ENCODE results near the gene CCDC136. TPM values are rescaled to one million over a fixed set of nuclear protein-coding genes. Genes with fewer than 3 reads are reported as not detected.

Gene CCDC136
- total RNA-seq, 1 donor from 2014 or later = 0.26 TPM

- peaks cover 21% of the 10 kb centered on the region for H3K27me3 ChIP-seq (ENCODE audit: control insufficient read depth, insufficient read depth, low read length)
- DNase-seq (ENCODE audit: low read depth) (peak; percentile 13), FAIRE-seq (no peak)
- no peaks in the 10 kb centered on the region for H3K36me3 ChIP-seq (ENCODE audit: control insufficient read depth, insufficient read depth, low read length)
- TF ChIP-seq CTCF (IDR thresholded peaks at IDR 0.05; ENCODE audit: insufficient read depth, low read length, severe bottlenecking) = no peak
- no peak overlapping the region for H3K4me3 ChIP-seq (ENCODE audit: low read depth, low read length)
Measured at GRCh38 chr7:128827971-128828711, 36.4 kb downstream of the CCDC136 start.

- H3K27me3 ChIP-seq (ENCODE audit: control insufficient read depth, insufficient read depth, low read length) = peaks cover 21% of the 10 kb centered on the region
- FAIRE-seq = no peak
- H3K36me3 ChIP-seq (ENCODE audit: control insufficient read depth, insufficient read depth, low read length) = no peaks in the 10 kb centered on the region
- H3K4me3 ChIP-seq (ENCODE audit: low read depth, low read length) = no peak overlapping the region
- DNase-seq (ENCODE audit: low read depth) = peak; percentile 8
- TF ChIP-seq CTCF (IDR thresholded peaks at IDR 0.05; ENCODE audit: insufficient read depth, low read length, severe bottlenecking) = no peak
Measured at GRCh38 chr7:128829391-128830166, 37.8 kb downstream of the CCDC136 start.

GRCh38 chr7:128830231-128831177, 38.7 kb downstream of the CCDC136 start, which contains the start of gene FLNC:
TSS of gene FLNC (plus strand) at chr7:128830406. CDS start at chr7:128830638, 232 bp downstream.
- DNase-seq (ENCODE audit: low read depth) (no peak), FAIRE-seq (no peak)
- Histone ChIP-seq H3K4me3 (ENCODE audit: low read depth, low read length) (peak within 1 kb of the TSS; percentile 27), H3K27me3 (ENCODE audit: control insufficient read depth, insufficient read depth, low read length) (peaks cover 21% of the 10 kb centered on the region), H3K36me3 (ENCODE audit: control insufficient read depth, insufficient read depth, low read length) (no peaks in the 10 kb centered on the region)
- no peak for TF ChIP-seq CTCF (IDR thresholded peaks at IDR 0.05; ENCODE audit: insufficient read depth, low read length, severe bottlenecking)

- H3K27me3 ChIP-seq (ENCODE audit: control insufficient read depth, insufficient read depth, low read length) = peaks cover 21% of the 10 kb centered on the region
- DNase-seq (ENCODE audit: low read depth) (no peak), FAIRE-seq (no peak)
- H3K36me3 ChIP-seq (ENCODE audit: control insufficient read depth, insufficient read depth, low read length) = no peaks in the 10 kb centered on the region
- H3K4me3 ChIP-seq (ENCODE audit: low read depth, low read length) = no peak overlapping the region
- no peak for TF ChIP-seq CTCF (IDR thresholded peaks at IDR 0.05; ENCODE audit: insufficient read depth, low read length, severe bottlenecking)
Measured at GRCh38 chr7:128831178-128831993, 39.6 kb downstream of the CCDC136 start.
